A549 (cell line): ENCODE results near the gene CYP4A11. TPM values are rescaled to one million over a fixed set of nuclear protein-coding genes. Genes with fewer than 3 reads are reported as not detected.
"Not testable (repeated sequence)": the region's sequence is repeated elsewhere in the genome, so short reads cannot be mapped to it uniquely, and the experiment has no call there.

ENCODE experiments used
- ATAC-seq, 2 experiments: fragments of 200-7000 bp in 1 of 2; fragments of >200 bp in 1 of 2; cut with Nextera tagmentation in 1 of 2; cut with Tn5 transposase in 1 of 2; 3 replicates each; pipeline versions ENCODE4 v1.8.0 to v1.9.1; 2018 to 2020; ENCODE audit warnings: mild to moderate bottlenecking in 1 of 2, moderate library complexity in 1 of 2
- CTCF ChIA-PET: fragments of 300-600 bp; sonication (Branson Sonifier 250); formaldehyde crosslinking; extraction: SDS; loops from one replicate; lab custom pipeline; 2021; ENCODE audit warnings: antibody characterized with exemption, inconsistent platforms; lab: Yijun Ruan, JAX
- POLR2A ChIA-PET: fragments of 350-600 bp; formaldehyde crosslinking; extraction: SDS; loops from one replicate; lab custom pipeline; 2021; ENCODE audit warnings: antibody characterized with exemption, inconsistent platforms; lab: Yijun Ruan, JAX
- DNase-seq, 2 experiments: peaks; one replicate each; pipeline versions ENCODE4 v3.0.0 to v3.0.0-alpha.2; 2011 to 2016; ENCODE audit warnings: low read depth in 1 of 2, low spot score in 1 of 2
- FAIRE-seq: peaks from 2 replicates; lab custom pipeline; 2011; peaks lifted over from hg19 to GRCh38; lab: Jason Lieb, UNC
- H3K27ac ChIP-seq, 2 experiments: fragments of >200 bp; sonication (Bioruptor Twin); formaldehyde crosslinking; 3 replicates each; pipeline ENCODE4 v1.5.1; 2016 to 2017
- H3K4me1 ChIP-seq: fragments of >200 bp; sonication (Bioruptor Twin); formaldehyde crosslinking; 3 replicates; pipeline ENCODE4 v1.6.1; 2016
- H3K4me2 ChIP-seq: fragments of >200 bp; sonication (Bioruptor Twin); formaldehyde crosslinking; 3 replicates; pipeline ENCODE4 v1.6.1; 2016
- H3K4me3 ChIP-seq: fragments of >200 bp; sonication (Bioruptor Twin); formaldehyde crosslinking; 3 replicates; pipeline ENCODE4 v1.5.1; 2016
- H3K9me3 ChIP-seq: fragments of >200 bp; sonication (Bioruptor Twin); formaldehyde crosslinking; 3 replicates; pipeline ENCODE4 v1.6.1; 2016
- ATOH8 ChIP-seq: fragments of 250-450 bp; sonication (Bioruptor Pico); IDR thresholded peaks from 2 replicates; pipeline ENCODE4 v1.5.0; 2020; ENCODE audit warnings: low read depth, mild to moderate bottlenecking, moderate library complexity
- CTCF ChIP-seq: fragments of >200 bp; sonication (Bioruptor Twin); formaldehyde crosslinking; IDR thresholded peaks from 3 replicates; pipeline ENCODE4 v1.5.1; 2016
- HOXB13 ChIP-seq: fragments of 250-450 bp; sonication (Bioruptor Pico); IDR thresholded peaks from 2 replicates; pipeline ENCODE4 v1.5.0; 2020; ENCODE audit warnings: low read depth, mild to moderate bottlenecking, moderate library complexity
- KDM1A ChIP-seq: fragments of 200-600 bp; sonication (generic); IDR thresholded peaks from 2 replicates; pipeline ENCODE4 v1.6.1; 2016; ENCODE audit warnings: low read depth, mild to moderate bottlenecking
- KDM5A ChIP-seq: fragments of 200-600 bp; sonication (generic); IDR thresholded peaks from 2 replicates; pipeline ENCODE4 v1.6.1; 2016; ENCODE audit warnings: antibody characterized with exemption, mild to moderate bottlenecking
- MAFK ChIP-seq: fragments of 450-650 bp; IDR thresholded peaks from 2 replicates; pipeline ENCODE4 v1.6.1; 2014; ENCODE audit not compliant: partially characterized antibody
- MAZ ChIP-seq: fragments of 150-350 bp; IDR thresholded peaks from 2 replicates; pipeline ENCODE4 v1.6.1; 2014; ENCODE audit warnings: antibody characterized with exemption, low read depth, low read length, borderline replicate concordance
- PHF8 ChIP-seq: fragments of 200-600 bp; sonication (generic); IDR thresholded peaks from 2 replicates; pipeline ENCODE4 v1.6.1; 2016; ENCODE audit warnings: low read depth, mild to moderate bottlenecking, antibody characterized with exemption, moderate library complexity, borderline replicate concordance
- RCOR1 ChIP-seq: fragments of 150-350 bp; IDR thresholded peaks from 2 replicates; pipeline ENCODE4 v1.6.1; 2014; ENCODE audit warnings: antibody characterized with exemption, low read length, low read depth
- ZFP36 ChIP-seq: fragments of 450-650 bp; IDR thresholded peaks from 2 replicates; pipeline ENCODE4 v1.6.1; 2014; ENCODE audit warnings: borderline replicate concordance; ENCODE audit not compliant: partially characterized antibody
- ZSCAN20 ChIP-seq: fragments of 250-450 bp; sonication (Bioruptor Pico); IDR thresholded peaks from 2 replicates; pipeline ENCODE4 v1.8.0; 2022; ENCODE audit warnings: mild to moderate bottlenecking, moderate library complexity
- WGBS: methylation state at CpG from one replicate; pipeline ENCODE4 v1.1.6; 2017; ENCODE audit errors: missing lambda C conversion rate; 5-methylcytosine and 5-hydroxymethylcytosine counted together
- polyA minus RNA-seq: library from RNA; depleted of rRNA, polyadenylated mRNA; stranded (reverse); fragments of >200 nt; gene quantifications from 2 replicates; pipeline ENCODE4 v1.2.3, GENCODE V29; 2011; rRNA and poly(A)+ RNA removed
- polyA plus RNA-seq, 4 experiments: library from polyadenylated mRNA; depleted of rRNA in 3 of 4; stranded (reverse); fragments of >200 nt; fragmentation: RNase III in 1 of 4; extraction: RNeasy Plus Mini Kit Qiagen cat#74134 plus additional on column Dnase treatment in 1 of 4; gene quantifications; 2 replicates in 3 of 4; 3 replicates in 1 of 4; pipeline ENCODE4 v1.2.3, GENCODE V29; 2011 to 2017

The CYP4A11 gene
- not detected in 2 replicates for polyA plus RNA-seq (2011; rRNA removed)
- not detected in 2 replicates for polyA plus RNA-seq (2012; cell fraction: cytosol; rRNA removed)
- polyA plus RNA-seq (2012; cell fraction: nucleus; rRNA removed), result not detected in 2 replicates
- not detected in 3 replicates for polyA plus RNA-seq (2017; fragmentation: RNase III; extraction: RNeasy Plus Mini Kit Qiagen cat#74134 plus additional on column Dnase treatment)
- not detected in 2 replicates for polyA minus RNA-seq

GRCh38 chr1:46941135-46941694, at the start of gene CYP4A11:
TSS of gene CYP4A11 (minus strand) at chr1:46941476. CDS start at chr1:46941433, 43 bp downstream.
- DNase-seq (no peak), FAIRE-seq (no peak), ATAC-seq (no peak)
- ChIA-PET POLR2A (no interaction called here), CTCF (no interaction called here)
- Histone ChIP-seq H3K4me2 (no peak within 1 kb of the TSS), H3K4me1 (no peaks in the 10 kb centered on the region), H3K4me3 (no peak within 1 kb of the TSS), H3K27ac (no peak within 1 kb of the TSS), H3K9me3 (no peaks in the 10 kb centered on the region)
- WGBS, result 14% methylated on average over 1 of the region's 5 CpGs
- TF ChIP-seq ATOH8 (no peak), CTCF (no peak), HOXB13 (no peak), KDM5A (no peak), MAFK (no peak)

GRCh38 chr1:46990541-46990940, 49.3 kb upstream of the CYP4A11 start:
- ATAC-seq, DNase-seq, H3K4me1 ChIP-seq, H3K27ac ChIP-seq, H3K9me3 ChIP-seq, POLR2A ChIA-PET, H3K4me3 ChIP-seq, FAIRE-seq, H3K4me2 ChIP-seq: not testable (repeated sequence)
- 36% methylated on average over 1 of the region's 2 CpGs for WGBS
- CTCF ChIA-PET, result interaction anchor here (0.8 kb wide), 1 partner anchor 514 kb away, joined by 3 read pairs; no protein-coding TSS in a partner anchor

- no peak overlapping the region for H3K4me2 ChIP-seq
- TF ChIP-seq PHF8, result no peak
- TF ChIP-seq ZFP36, result no peak
- TF ChIP-seq MAZ, result no peak
- no peak for TF ChIP-seq RCOR1
- TF ChIP-seq KDM1A, result no peak
- TF ChIP-seq CTCF, result no peak
- TF ChIP-seq MAFK, result no peak
- TF ChIP-seq ZSCAN20, result no peak
- no CpG with 5 or more reads among the region's 3 CpGs for WGBS
- FAIRE-seq, result no peak
- H3K4me3 ChIP-seq, result no peak overlapping the region
- CTCF ChIA-PET, result no interaction called here
- no peak overlapping the region for H3K27ac ChIP-seq
- DNase-seq, result no peak
- POLR2A ChIA-PET, result no interaction called here
- no peak for ATAC-seq
- no peaks in the 10 kb centered on the region for H3K4me1 ChIP-seq
- no peaks in the 10 kb centered on the region for H3K9me3 ChIP-seq
Measured at GRCh38 chr1:46983830-46984586, 42.7 kb upstream of the CYP4A11 start.
